DND-41 (cell line): Measurements from ENCODE around the gene LRRC4B.

Source experiments
- ATAC-seq: fragments of 200-7000 bp; cut with Tn5 transposase; 3 replicates; pipeline ENCODE4 v1.9.1; 2021; ENCODE audit warnings: low read depth; ENCODE audit not compliant: insufficient read depth
- DNase-seq: peaks from one replicate; pipeline ENCODE4 v3.0.0-alpha.2; 2020
- H2AFZ ChIP-seq: 2 replicates; pipeline ENCODE4 v1.6.0; 2012; ENCODE audit warnings: low read depth, low read length
- H3K27ac ChIP-seq: 2 replicates; pipeline ENCODE4 v1.5.1; 2012; ENCODE audit warnings: low read length, inconsistent platforms
- H3K27me3 ChIP-seq: fragments of 200-600 bp; sonication (generic); 2 replicates; pipeline ENCODE4 v1.6.0; 2012; ENCODE audit warnings: low read length, mild to moderate bottlenecking, inconsistent platforms; ENCODE audit not compliant: insufficient read depth, poor library complexity
- H3K36me3 ChIP-seq: 2 replicates; pipeline ENCODE4 v1.5.1; 2012; ENCODE audit warnings: low read length, inconsistent platforms; ENCODE audit not compliant: insufficient read depth
- H3K4me1 ChIP-seq: 2 replicates; pipeline ENCODE4 v1.5.1; 2012; ENCODE audit warnings: mild to moderate bottlenecking, low read length; ENCODE audit not compliant: insufficient read depth
- H3K4me2 ChIP-seq: 2 replicates; pipeline ENCODE4 v1.6.0; 2012; ENCODE audit warnings: mild to moderate bottlenecking, moderate library complexity, low read length, inconsistent platforms; ENCODE audit not compliant: insufficient read depth
- H3K4me3 ChIP-seq, 2 experiments: fragments of 200-600 bp in 1 of 2; shearing (Covaris generic) in 1 of 2; 2 replicates each; pipeline ENCODE4 v1.5.1; 2012 to 2016; ENCODE audit warnings: inconsistent platforms in 2 of 2, low read length in 2 of 2, mild to moderate bottlenecking in 2 of 2, low read depth in 1 of 2, moderate library complexity in 1 of 2
- H3K79me2 ChIP-seq: 2 replicates; pipeline ENCODE4 v1.6.0; 2012; ENCODE audit warnings: low read length, inconsistent platforms; ENCODE audit not compliant: insufficient read depth
- H3K9ac ChIP-seq: 2 replicates; pipeline ENCODE4 v1.6.0; 2012; ENCODE audit warnings: low read depth, mild to moderate bottlenecking, inconsistent platforms, low read length, moderate library complexity
- H3K9me3 ChIP-seq: 2 replicates; pipeline ENCODE4 v1.5.1; 2012; ENCODE audit warnings: low read length, moderate library complexity, mild to moderate bottlenecking, inconsistent platforms; ENCODE audit not compliant: insufficient read depth, severe bottlenecking
- H4K20me1 ChIP-seq: 2 replicates; pipeline ENCODE4 v1.6.0; 2012; ENCODE audit warnings: low read length; ENCODE audit not compliant: insufficient read depth
- EZH2 ChIP-seq: IDR thresholded peaks from 3 replicates; pipeline ENCODE4 v1.6.1; 2012; ENCODE audit warnings: borderline replicate concordance, low read depth, mild to moderate bottlenecking, moderate library complexity, low read length, inconsistent platforms; ENCODE audit not compliant: severe bottlenecking
- TF ChIP-seq, protein P1 (sequence below): IDR thresholded peaks from 2 replicates; pipeline ENCODE4 v1.5.1; 2012; ENCODE audit warnings: borderline replicate concordance, low read length, moderate library complexity, mild to moderate bottlenecking; ENCODE audit not compliant: poor library complexity, severe bottlenecking; ENCODE audit errors: extremely low read depth

Gene LRRC4B

DNA sequence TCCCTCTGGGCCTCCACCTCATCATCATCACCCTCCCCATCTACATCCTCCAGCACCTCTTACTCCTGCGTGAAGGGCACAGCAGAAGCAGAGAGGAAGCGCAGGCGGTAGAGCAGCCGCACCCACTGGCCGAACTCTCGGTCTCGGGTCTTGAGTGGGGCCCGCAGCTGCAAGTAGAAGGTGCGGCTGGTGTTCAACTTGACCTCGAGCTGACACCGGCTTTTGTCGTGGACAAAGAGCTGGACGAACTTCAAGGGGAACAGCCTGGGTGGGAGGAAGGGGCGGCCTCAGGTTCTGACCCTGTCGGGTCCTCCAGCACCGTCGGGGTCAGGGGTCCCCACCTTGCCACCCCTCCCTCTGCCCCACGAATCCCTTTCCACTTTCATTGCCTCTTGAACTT lies 100.7 kb downstream of the LRRC4B start:
- ATAC-seq (no peak), DNase-seq (no peak)
- no peaks in the 10 kb centered on the region for H3K79me2 ChIP-seq
- H3K9ac ChIP-seq = no peak overlapping the region
- peaks cover 2% of the 10 kb centered on the region for H3K9me3 ChIP-seq
- H3K27me3 ChIP-seq = no peaks in the 10 kb centered on the region
- H3K36me3 ChIP-seq = no peaks in the 10 kb centered on the region
- no peak overlapping the region for H3K4me2 ChIP-seq
- H3K27ac ChIP-seq = no peak overlapping the region
- TF ChIP-seq, protein P1, sequence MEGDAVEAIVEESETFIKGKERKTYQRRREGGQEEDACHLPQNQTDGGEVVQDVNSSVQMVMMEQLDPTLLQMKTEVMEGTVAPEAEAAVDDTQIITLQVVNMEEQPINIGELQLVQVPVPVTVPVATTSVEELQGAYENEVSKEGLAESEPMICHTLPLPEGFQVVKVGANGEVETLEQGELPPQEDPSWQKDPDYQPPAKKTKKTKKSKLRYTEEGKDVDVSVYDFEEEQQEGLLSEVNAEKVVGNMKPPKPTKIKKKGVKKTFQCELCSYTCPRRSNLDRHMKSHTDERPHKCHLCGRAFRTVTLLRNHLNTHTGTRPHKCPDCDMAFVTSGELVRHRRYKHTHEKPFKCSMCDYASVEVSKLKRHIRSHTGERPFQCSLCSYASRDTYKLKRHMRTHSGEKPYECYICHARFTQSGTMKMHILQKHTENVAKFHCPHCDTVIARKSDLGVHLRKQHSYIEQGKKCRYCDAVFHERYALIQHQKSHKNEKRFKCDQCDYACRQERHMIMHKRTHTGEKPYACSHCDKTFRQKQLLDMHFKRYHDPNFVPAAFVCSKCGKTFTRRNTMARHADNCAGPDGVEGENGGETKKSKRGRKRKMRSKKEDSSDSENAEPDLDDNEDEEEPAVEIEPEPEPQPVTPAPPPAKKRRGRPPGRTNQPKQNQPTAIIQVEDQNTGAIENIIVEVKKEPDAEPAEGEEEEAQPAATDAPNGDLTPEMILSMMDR = no peak
- TF ChIP-seq EZH2 = no peak
- H3K4me1 ChIP-seq = no peaks in the 10 kb centered on the region
- no peak overlapping the region for H3K4me3 ChIP-seq
- no peak overlapping the region for H2AFZ ChIP-seq
- H4K20me1 ChIP-seq = no peaks in the 10 kb centered on the region
